ENCODE measurements around the gene UROC1.

GRCh38 chr3:126555795-126556636 lies 38.4 kb upstream of the UROC1 start:
- TF ChIP-seq CTCF (IDR thresholded peaks at IDR 0.05) (no peak), POLR2AphosphoS5 (IDR thresholded peaks at IDR 0.05) (no peak), POLR2A (IDR thresholded peaks at IDR 0.05) (no peak)

Measured in prostate gland (tissue), 2 donors.